ENCODE data around the gene CAP1. TPM values are rescaled to one million over a fixed set of nuclear protein-coding genes. Genes with fewer than 3 reads are reported as not detected.

Gene CAP1
- total and polyA plus RNA-seq, 2 donors (not counting 3 experiments of a cell fraction or from before 2014, with no cell fraction given) = 191 to 427 TPM

DNA sequence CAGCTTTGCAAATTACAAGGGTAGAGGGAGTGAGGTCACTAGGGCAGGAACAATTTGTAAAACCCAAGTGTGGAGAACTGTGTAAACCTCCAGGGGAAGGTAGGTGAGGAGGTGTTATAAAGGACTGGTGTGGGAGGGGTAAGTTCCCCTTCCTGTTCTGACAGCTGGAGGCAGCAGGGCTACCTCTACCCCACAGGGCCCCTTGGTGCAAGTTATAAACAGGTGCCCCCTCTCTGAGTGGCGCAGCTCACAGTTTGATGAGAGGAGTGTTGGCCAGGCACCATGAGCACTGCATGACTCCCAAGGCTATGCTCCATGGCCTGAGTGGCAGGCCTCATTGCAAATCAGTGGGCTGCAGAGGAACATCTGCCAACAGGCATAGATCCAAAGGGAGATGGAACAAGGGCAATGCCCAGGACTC lies 44.5 kb upstream of the CAP1 start:
- H4K20me1 ChIP-seq (replicated peaks; ENCODE audit: control insufficient read depth, extremely low read depth, insufficient read depth, low read length) = no peaks in the 10 kb centered on the region
- no peaks in the 10 kb centered on the region for H3K36me3 ChIP-seq (ENCODE audit: control insufficient read depth in 2 of 2, extremely low read depth in 1 of 2, insufficient read depth in 2 of 2, low read length in 2 of 2)
- no peaks in the 10 kb centered on the region for H3K79me2 ChIP-seq (ENCODE audit: control insufficient read depth, insufficient read depth, low read length)
- ChIA-PET POLR2A (no interaction called here), CTCF (interaction anchor here (0.8 kb wide), 1 partner anchor 36 kb away, joined by 3 read pairs; no protein-coding TSS in a partner anchor)
- FAIRE-seq = no peak
- H3K9me1 ChIP-seq (replicated peaks; ENCODE audit: control insufficient read depth, extremely low read depth, insufficient read depth, low read length) = no peaks in the 10 kb centered on the region
- no peak for DNase-seq (ENCODE audit: low read depth, low spot score)
- no peak overlapping the region for H3K4me3 ChIP-seq (replicated peaks in 1 of 3; ENCODE audit: insufficient read depth in 1 of 3, low read depth in 1 of 3, low read length in 3 of 3)
- no peak overlapping the region for H3K9ac ChIP-seq (replicated peaks; ENCODE audit: extremely low read depth, insufficient read depth, low read length)
- TF ChIP-seq, protein P1, sequence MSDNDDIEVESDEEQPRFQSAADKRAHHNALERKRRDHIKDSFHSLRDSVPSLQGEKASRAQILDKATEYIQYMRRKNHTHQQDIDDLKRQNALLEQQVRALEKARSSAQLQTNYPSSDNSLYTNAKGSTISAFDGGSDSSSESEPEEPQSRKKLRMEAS (IDR thresholded peaks at IDR 0.05; ENCODE audit: insufficient read depth, insufficient read length) = no peak
- no peak for TF ChIP-seq POLR2AphosphoS5 (IDR thresholded peaks at IDR 0.05; ENCODE audit: insufficient read depth, low read depth, low read length)
- TF ChIP-seq EZH2 (IDR thresholded peaks at IDR 0.05; ENCODE audit: borderline replicate concordance, low read depth, low read length, severe bottlenecking) = no peak
- no peak for TF ChIP-seq FOS (IDR thresholded peaks at IDR 0.05; ENCODE audit: borderline replicate concordance, insufficient read depth, low read length)
- no peak for TF ChIP-seq POLR2A (IDR thresholded peaks at IDR 0.05; ENCODE audit: low read depth, low read length)
- no peak for TF ChIP-seq MYC (IDR thresholded peaks at IDR 0.05; ENCODE audit: low read depth, low read length)
- TF ChIP-seq JUN (IDR thresholded peaks at IDR 0.05; ENCODE audit: borderline replicate concordance, insufficient read depth, insufficient read length, low read depth) = no peak
- TF ChIP-seq CTCF (IDR thresholded peaks at IDR 0.05; ENCODE audit: extremely low read depth in 1 of 2, insufficient read depth in 1 of 2, low read depth in 1 of 2, low read length in 2 of 2) = no peak
- TF ChIP-seq GATA2 (IDR thresholded peaks at IDR 0.05; ENCODE audit: insufficient read depth, insufficient read length, low read depth, low read length) = no peak
- H2AFZ ChIP-seq (ENCODE audit: low read depth, low read length) = no peak overlapping the region
- no peaks in the 10 kb centered on the region for H3K27me3 ChIP-seq (ENCODE audit: control insufficient read depth in 2 of 2, insufficient read depth in 2 of 2, low read length in 2 of 2)
- intact Hi-C loops (cut with micrococcal nuclease) (no loop called here), dilution Hi-C loops (cut with MboI; ENCODE audit: extremely low pct_ligation_motif_present, low sequenced_read_pairs) (no loop called here)
- no peaks in the 10 kb centered on the region for H3K4me1 ChIP-seq (ENCODE audit: control insufficient read depth, extremely low read depth, insufficient read depth, low read length)
- H3K27ac ChIP-seq (ENCODE audit: insufficient read depth, low read depth, low read length) = no peak overlapping the region
- H3K9me3 ChIP-seq (replicated peaks; ENCODE audit: control insufficient read depth, insufficient read depth, low read length) = no peaks in the 10 kb centered on the region
- BruUV-seq (replicated peaks) = no TSS peak
- no peak overlapping the region for H3K4me2 ChIP-seq (ENCODE audit: insufficient read depth, low read length)
